Measurements from ENCODE around the gene CHRDL1. TPM values are rescaled to one million over a fixed set of nuclear protein-coding genes. Genes with fewer than 3 reads are reported as not detected.

The CHRDL1 gene
- total RNA-seq, 4 donors from 2014 or later = 102 to 404 (median 210) TPM

GRCh38 chrX:110722135-110722534 lies 73.5 kb downstream of the CHRDL1 start:
- TF ChIP-seq, protein P1, sequence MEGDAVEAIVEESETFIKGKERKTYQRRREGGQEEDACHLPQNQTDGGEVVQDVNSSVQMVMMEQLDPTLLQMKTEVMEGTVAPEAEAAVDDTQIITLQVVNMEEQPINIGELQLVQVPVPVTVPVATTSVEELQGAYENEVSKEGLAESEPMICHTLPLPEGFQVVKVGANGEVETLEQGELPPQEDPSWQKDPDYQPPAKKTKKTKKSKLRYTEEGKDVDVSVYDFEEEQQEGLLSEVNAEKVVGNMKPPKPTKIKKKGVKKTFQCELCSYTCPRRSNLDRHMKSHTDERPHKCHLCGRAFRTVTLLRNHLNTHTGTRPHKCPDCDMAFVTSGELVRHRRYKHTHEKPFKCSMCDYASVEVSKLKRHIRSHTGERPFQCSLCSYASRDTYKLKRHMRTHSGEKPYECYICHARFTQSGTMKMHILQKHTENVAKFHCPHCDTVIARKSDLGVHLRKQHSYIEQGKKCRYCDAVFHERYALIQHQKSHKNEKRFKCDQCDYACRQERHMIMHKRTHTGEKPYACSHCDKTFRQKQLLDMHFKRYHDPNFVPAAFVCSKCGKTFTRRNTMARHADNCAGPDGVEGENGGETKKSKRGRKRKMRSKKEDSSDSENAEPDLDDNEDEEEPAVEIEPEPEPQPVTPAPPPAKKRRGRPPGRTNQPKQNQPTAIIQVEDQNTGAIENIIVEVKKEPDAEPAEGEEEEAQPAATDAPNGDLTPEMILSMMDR (IDR thresholded peaks at IDR 0.05; ENCODE audit: low read depth) = no peak

GRCh38 chrX:110713666-110714065 lies 82.0 kb downstream of the CHRDL1 start:
- TF ChIP-seq, protein P1 (IDR thresholded peaks at IDR 0.05; ENCODE audit: low read depth) = no peak

GRCh38 chrX:110706446-110706845 lies 89.2 kb downstream of the CHRDL1 start:
- TF ChIP-seq, protein P1 (IDR thresholded peaks at IDR 0.05; ENCODE audit: low read depth) = no peak

DNA sequence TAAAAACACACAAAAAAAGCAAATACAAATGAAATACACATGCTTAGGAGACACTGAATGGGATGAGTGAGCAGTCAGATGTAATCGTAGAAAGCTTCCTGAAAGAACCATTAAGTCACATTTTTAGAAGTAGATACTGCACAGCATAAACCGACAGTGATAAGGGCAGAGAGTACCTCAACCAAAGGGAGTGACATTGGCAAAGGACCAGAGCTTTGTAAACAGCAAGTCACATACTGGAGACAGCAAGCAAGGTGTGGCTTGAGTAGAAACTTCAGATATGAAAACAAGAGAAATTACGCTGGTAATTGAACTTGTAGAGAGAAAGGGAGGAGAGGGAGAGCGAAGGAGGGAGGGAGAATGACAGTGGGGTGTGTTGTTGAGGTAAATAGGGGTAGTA lies 92.0 kb downstream of the CHRDL1 start:
- TF ChIP-seq, protein P1 (IDR thresholded peaks at IDR 0.05; ENCODE audit: low read depth) = no peak

DNA sequence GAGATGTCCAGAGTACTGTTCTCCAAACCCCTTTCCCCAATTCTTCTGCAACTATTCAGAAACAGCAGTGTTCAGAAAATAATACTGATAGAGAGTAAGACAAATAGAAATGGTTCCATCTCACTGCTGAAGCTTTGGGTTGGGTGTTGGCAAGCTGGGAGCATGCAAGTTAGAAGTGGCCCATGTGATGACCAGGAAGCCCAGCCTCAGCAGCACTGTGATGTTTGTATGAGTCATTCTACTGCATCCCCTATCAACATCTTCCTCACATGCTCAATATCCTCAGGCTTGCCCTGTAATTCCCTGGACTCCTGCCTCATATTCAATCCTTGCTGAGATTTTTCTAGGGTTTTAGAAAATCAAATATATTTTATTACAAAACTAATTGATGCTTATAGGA lies 96.5 kb downstream of the CHRDL1 start:
- TF ChIP-seq, protein P1 (IDR thresholded peaks at IDR 0.05; ENCODE audit: low read depth) = no peak

DNA sequence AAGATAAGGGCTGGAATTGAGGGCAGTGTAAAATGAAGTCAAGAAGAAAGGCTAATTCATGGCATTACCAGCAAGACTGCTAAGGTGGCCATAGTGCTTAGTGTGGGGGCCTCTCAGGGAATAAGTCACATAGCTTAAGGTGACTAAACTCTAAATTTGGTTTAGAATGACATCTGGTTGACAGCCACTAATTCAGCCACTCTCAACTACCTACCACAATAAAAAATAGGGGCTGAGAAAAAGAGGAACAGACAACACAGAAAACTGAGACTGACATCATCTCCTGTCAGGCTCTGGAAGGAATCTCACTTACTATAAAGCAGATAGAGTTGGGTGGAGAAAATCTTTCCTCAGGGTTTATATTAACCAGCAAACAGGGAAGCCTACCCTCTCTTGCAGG lies 96.9 kb downstream of the CHRDL1 start:
- TF ChIP-seq, protein P1 (IDR thresholded peaks at IDR 0.05; ENCODE audit: low read depth) = no peak

- TF ChIP-seq, protein P1 (IDR thresholded peaks at IDR 0.05; ENCODE audit: low read depth) = no peak
Observed at GRCh38 chrX:110692866-110693265, 102.8 kb downstream of the CHRDL1 start.
